ENCODE results near the gene TAAR5. TPM values are rescaled to one million over a fixed set of nuclear protein-coding genes. Genes with fewer than 3 reads are reported as not detected.
A peak's percentile ranks its signal among the peaks of the same experiment; 100 is the strongest.
"Not testable (repeated sequence)": the region's sequence is repeated elsewhere in the genome, so short reads cannot be mapped to it uniquely, and the experiment has no call there.

Gene TAAR5
- total and polyA plus RNA-seq, 2 donors (not counting 3 experiments of a cell fraction or from before 2014, with no cell fraction given) = not detected

GRCh38 chr6:132600900-132601299 lies 11.4 kb upstream of the TAAR5 start:
- BruUV-seq (replicated peaks); H3K27me3 ChIP-seq (ENCODE audit: control insufficient read depth in 2 of 2, insufficient read depth in 2 of 2, low read length in 2 of 2); FAIRE-seq; H2AFZ ChIP-seq (ENCODE audit: low read depth, low read length); dilution Hi-C loops (cut with MboI; ENCODE audit: extremely low pct_ligation_motif_present, low sequenced_read_pairs); H4K20me1 ChIP-seq (replicated peaks; ENCODE audit: control insufficient read depth, extremely low read depth, insufficient read depth, low read length); H3K79me2 ChIP-seq (ENCODE audit: control insufficient read depth, insufficient read depth, low read length); H3K27ac ChIP-seq (ENCODE audit: insufficient read depth, low read depth, low read length); H3K36me3 ChIP-seq (ENCODE audit: control insufficient read depth in 2 of 2, extremely low read depth in 1 of 2, insufficient read depth in 2 of 2, low read length in 2 of 2); H3K9ac ChIP-seq (replicated peaks; ENCODE audit: extremely low read depth, insufficient read depth, low read length); intact Hi-C loops (cut with micrococcal nuclease); H3K4me1 ChIP-seq (ENCODE audit: control insufficient read depth, extremely low read depth, insufficient read depth, low read length); H3K9me1 ChIP-seq (replicated peaks; ENCODE audit: control insufficient read depth, extremely low read depth, insufficient read depth, low read length); H3K4me3 ChIP-seq (replicated peaks in 1 of 3; ENCODE audit: insufficient read depth in 1 of 3, low read depth in 1 of 3, low read length in 3 of 3); H3K9me3 ChIP-seq (replicated peaks; ENCODE audit: control insufficient read depth, insufficient read depth, low read length); CTCF ChIA-PET; DNase-seq (ENCODE audit: low read depth, low spot score); H3K4me2 ChIP-seq (ENCODE audit: insufficient read depth, low read length); POLR2A ChIA-PET: not testable (repeated sequence)

- Histone ChIP-seq H3K9ac (replicated peaks; ENCODE audit: extremely low read depth, insufficient read depth, low read length) (no peak overlapping the region), H3K79me2 (ENCODE audit: control insufficient read depth, insufficient read depth, low read length) (no peaks in the 10 kb centered on the region), H4K20me1 (replicated peaks; ENCODE audit: control insufficient read depth, extremely low read depth, insufficient read depth, low read length) (no peaks in the 10 kb centered on the region), H3K27me3 (ENCODE audit: control insufficient read depth in 2 of 2, insufficient read depth in 2 of 2, low read length in 2 of 2) (peaks cover 0 to 3% of the 10 kb centered on the region in 2 experiments), H2AFZ (ENCODE audit: low read depth, low read length) (no peak overlapping the region), H3K4me2 (ENCODE audit: insufficient read depth, low read length) (no peak overlapping the region), H3K4me1 (ENCODE audit: control insufficient read depth, extremely low read depth, insufficient read depth, low read length) (no peaks in the 10 kb centered on the region), H3K4me3 (replicated peaks in 1 of 3; ENCODE audit: insufficient read depth in 1 of 3, low read depth in 1 of 3, low read length in 3 of 3) (no peak overlapping the region), H3K36me3 (ENCODE audit: control insufficient read depth in 2 of 2, extremely low read depth in 1 of 2, insufficient read depth in 2 of 2, low read length in 2 of 2) (no peaks in the 10 kb centered on the region), H3K9me3 (replicated peaks; ENCODE audit: control insufficient read depth, insufficient read depth, low read length) (no peaks in the 10 kb centered on the region), H3K9me1 (replicated peaks; ENCODE audit: control insufficient read depth, extremely low read depth, insufficient read depth, low read length) (no peaks in the 10 kb centered on the region), H3K27ac (ENCODE audit: insufficient read depth, low read depth, low read length) (no peak overlapping the region)
- FAIRE-seq = no peak
- intact Hi-C loops (cut with micrococcal nuclease) (no loop called here), dilution Hi-C loops (cut with MboI; ENCODE audit: extremely low pct_ligation_motif_present, low sequenced_read_pairs) (no loop called here)
- ChIA-PET CTCF (no interaction called here), POLR2A (no interaction called here)
- DNase-seq (ENCODE audit: low read depth, low spot score) = no peak
- no TSS peak for BruUV-seq (replicated peaks)
- TF ChIP-seq EZH2 (IDR thresholded peaks at IDR 0.05; ENCODE audit: borderline replicate concordance, low read depth, low read length, severe bottlenecking) (no peak), CTCF (IDR thresholded peaks at IDR 0.05; ENCODE audit: extremely low read depth in 1 of 2, insufficient read depth in 1 of 2, low read depth in 1 of 2, low read length in 2 of 2) (peak in 1 of 2 donors; percentile 11), JUN (IDR thresholded peaks at IDR 0.05; ENCODE audit: borderline replicate concordance, insufficient read depth, insufficient read length, low read depth) (no peak), FOS (IDR thresholded peaks at IDR 0.05; ENCODE audit: borderline replicate concordance, insufficient read depth, low read length) (no peak), GATA2 (IDR thresholded peaks at IDR 0.05; ENCODE audit: insufficient read depth, insufficient read length, low read depth, low read length) (no peak), MYC (IDR thresholded peaks at IDR 0.05; ENCODE audit: low read depth, low read length) (no peak), POLR2AphosphoS5 (IDR thresholded peaks at IDR 0.05; ENCODE audit: insufficient read depth, low read depth, low read length) (no peak)
Measured at GRCh38 chr6:132598473-132598872, 8.9 kb upstream of the TAAR5 start.

Data from endothelial cell of umbilical vein (primary cell).